GM23338 (cell line): Measurements from ENCODE around the gene DLG5. TPM values are rescaled to one million over a fixed set of nuclear protein-coding genes. Genes with fewer than 3 reads are reported as not detected.

Experiments used
- ATAC-seq: fragments of 200-7000 bp; cut with Tn5 transposase; 3 replicates; pipeline ENCODE4 v1.9.1; 2020
- DNase-seq: peaks from one replicate; pipeline ENCODE4 v3.0.0-alpha.2; 2015; ENCODE audit warnings: low spot score
- H2AFZ ChIP-seq: fragments of 200-600 bp; sonication (generic); 2 replicates; pipeline ENCODE4 v1.8.0; 2016; ENCODE audit warnings: antibody characterized with exemption, mild to moderate bottlenecking, moderate library complexity
- H3F3A ChIP-seq: fragments of 200-600 bp; sonication (generic); replicated peaks from 2 replicates; pipeline ENCODE4 v1.8.0; 2017; ENCODE audit warnings: antibody characterized with exemption, mixed run types, low read depth
- H3K27ac ChIP-seq: fragments of 200-600 bp; sonication (generic); 2 replicates; pipeline ENCODE4 v1.6.1; 2016; ENCODE audit warnings: low read depth
- H3K27me3 ChIP-seq: fragments of 200-600 bp; sonication (generic); 2 replicates; pipeline ENCODE4 v1.8.0; 2016; ENCODE audit warnings: mild to moderate bottlenecking, mixed run types, moderate library complexity; ENCODE audit not compliant: insufficient read depth
- H3K36me3 ChIP-seq: fragments of 200-600 bp; sonication (generic); 2 replicates; pipeline ENCODE4 v1.8.0; 2016; ENCODE audit warnings: mild to moderate bottlenecking; ENCODE audit not compliant: insufficient read depth
- H3K4me1 ChIP-seq: fragments of 200-600 bp; sonication (generic); 2 replicates; pipeline ENCODE4 v1.8.0; 2016; ENCODE audit warnings: mild to moderate bottlenecking, moderate library complexity; ENCODE audit not compliant: insufficient read depth
- H3K4me2 ChIP-seq: fragments of 200-600 bp; sonication (generic); 2 replicates; pipeline ENCODE4 v1.7.1; 2017; ENCODE audit warnings: mixed run types
- H3K4me3 ChIP-seq: fragments of 200-600 bp; sonication (generic); 2 replicates; pipeline ENCODE4 v1.6.1; 2016; ENCODE audit warnings: mixed run types
- H3K79me2 ChIP-seq: fragments of 200-600 bp; sonication (generic); replicated peaks from 2 replicates; pipeline ENCODE4 v1.8.0; 2017; ENCODE audit warnings: mild to moderate bottlenecking; ENCODE audit not compliant: insufficient read depth
- H3K9me2 ChIP-seq: fragments of 200-600 bp; sonication (generic); 2 replicates; pipeline ENCODE4 v1.8.0; 2017; ENCODE audit not compliant: insufficient read depth
- H4K20me1 ChIP-seq: fragments of 200-600 bp; sonication (generic); replicated peaks from 2 replicates; pipeline ENCODE4 v1.8.0; 2017; ENCODE audit warnings: mild to moderate bottlenecking; ENCODE audit not compliant: insufficient read depth
- H3K27ac Mint-ChIP-seq: 2 replicates; pipeline ENCODE4 v1.8.0; 2020; ENCODE audit warnings: inconsistent platforms, mild to moderate bottlenecking, moderate library complexity, mixed read lengths
- H3K27me3 Mint-ChIP-seq: 3 replicates; pipeline ENCODE4 v1.8.0; 2022; ENCODE audit warnings: low read depth, mild to moderate bottlenecking, moderate library complexity, mixed read lengths, inconsistent platforms; ENCODE audit not compliant: insufficient read depth, poor library complexity
- H3K36me3 Mint-ChIP-seq: 3 replicates; pipeline ENCODE4 v1.8.0; 2021; ENCODE audit warnings: low read depth, mild to moderate bottlenecking, inconsistent platforms, moderate library complexity, mixed read lengths
- H3K4me1 Mint-ChIP-seq: 3 replicates; pipeline ENCODE4 v1.8.0; 2020; ENCODE audit warnings: mild to moderate bottlenecking, inconsistent platforms, mixed read lengths
- H3K4me3 Mint-ChIP-seq: 3 replicates; pipeline ENCODE4 v1.8.0; 2021; ENCODE audit warnings: moderate library complexity, mild to moderate bottlenecking, inconsistent platforms, mixed read lengths
- H3K9me3 Mint-ChIP-seq: 3 replicates; pipeline ENCODE4 v1.8.0; 2020; ENCODE audit warnings: moderate library complexity, mild to moderate bottlenecking, inconsistent platforms, mixed read lengths
- CREB1 ChIP-seq: fragments of 250-450 bp; sonication (Bioruptor Pico); IDR thresholded peaks from 2 replicates; pipeline ENCODE4 v1.5.0; 2020; ENCODE audit warnings: low read depth, mild to moderate bottlenecking, moderate library complexity
- CTCF ChIP-seq, 2 experiments: fragments of 200-600 bp in 1 of 2; sonication (generic) in 1 of 2; conservative IDR thresholded peaks; 2 replicates each; pipeline versions ENCODE4 v1.5.1 to v1.6.1; 2016 to 2017; ENCODE audit warnings: antibody characterized with exemption in 2 of 2, low read depth in 2 of 2, mild to moderate bottlenecking in 2 of 2, moderate library complexity in 1 of 2
- ETS1 ChIP-seq: IDR thresholded peaks from 2 replicates; pipeline ENCODE4 v1.6.1; 2016; ENCODE audit warnings: antibody characterized with exemption
- EZH2 ChIP-seq: fragments of 200-600 bp; sonication (generic); IDR thresholded peaks from one replicate; pipeline ENCODE4 v1.8.0; 2017; ENCODE audit warnings: antibody characterized with exemption, mild to moderate bottlenecking, low read depth; ENCODE audit not compliant: unreplicated experiment
- EZH2phosphoT487 ChIP-seq: fragments of 200-600 bp; sonication (generic); IDR thresholded peaks from one replicate; pipeline ENCODE4 v1.8.1; 2018; ENCODE audit warnings: antibody characterized with exemption; ENCODE audit not compliant: unreplicated experiment
- REST ChIP-seq: IDR thresholded peaks from one replicate; pipeline ENCODE4 v1.6.1; 2018; ENCODE audit warnings: antibody characterized with exemption; ENCODE audit not compliant: unreplicated experiment
- STAT1 ChIP-seq: IDR thresholded peaks from one replicate; pipeline ENCODE4 v1.6.1; 2016; ENCODE audit warnings: antibody characterized with exemption; ENCODE audit not compliant: unreplicated experiment
- ZNF114 ChIP-seq: fragments of 250-450 bp; sonication (Bioruptor Pico); IDR thresholded peaks from 2 replicates; pipeline ENCODE4 v1.5.0; 2020; ENCODE audit warnings: mild to moderate bottlenecking, moderate library complexity
- polyA plus RNA-seq: library from polyadenylated mRNA; unstranded; fragments of >200 nt; fragmentation: Nextera tagmentation; extraction: Ambion mirVana; gene quantifications from 2 replicates; pipeline ENCODE4 v1.2.1, GENCODE V29; 2016
- total RNA-seq: library from RNA; depleted of rRNA; stranded (reverse); fragments of >200 nt; shearing (Covaris generic); gene quantifications from 2 replicates; pipeline ENCODE4 v1.2.3, GENCODE V29; 2014

DLG5 gene
- total and polyA plus RNA-seq, 2 experiments from 2014 or later, result 7.4 to 66.6 TPM

- Mint-ChIP-seq H3K27ac (no peak overlapping the region), H3K4me3 (no peak overlapping the region), H3K27me3 (peaks cover 5% of the 10 kb centered on the region), H3K4me1 (peaks cover 12% of the 10 kb centered on the region; the same call in 2 of the 3 replicates), H3K36me3 (peaks cover 11% of the 10 kb centered on the region; the same call in 2 of the 3 replicates), H3K9me3 (no peaks in the 10 kb centered on the region; the same call in 2 of the 3 replicates)
- Histone ChIP-seq H4K20me1 (no peaks in the 10 kb centered on the region; the same call in 1 of the 2 replicates), H3K4me1 (peaks cover 3% of the 10 kb centered on the region; the same call in 1 of the 2 replicates), H3K4me3 (no peak overlapping the region), H3K36me3 (peaks cover 5% of the 10 kb centered on the region; the same call in 1 of the 2 replicates), H3K27me3 (no peaks in the 10 kb centered on the region), H3K27ac (no peak overlapping the region), H2AFZ (no peak overlapping the region), H3F3A (peaks cover 10% of the 10 kb centered on the region; the same call in 1 of the 2 replicates), H3K79me2 (no peaks in the 10 kb centered on the region), H3K9me2 (no peaks in the 10 kb centered on the region), H3K4me2 (no peak overlapping the region)
- TF ChIP-seq CREB1 (CRISPR knock-in tag) (no peak), ZNF114 (no peak), EZH2phosphoT487 (no peak), CTCF (conservative IDR thresholded peaks at IDR 0.05; ENCODE audit: low read depth in 2 of 2) (no peak), STAT1 (no peak), EZH2 (no peak), ETS1 (no peak), REST (no peak)
- no peak for DNase-seq
- no peak for ATAC-seq
Observed at GRCh38 chr10:77971804-77972144, 45.2 kb upstream of the DLG5 start.
